Choroid plexus epithelial cell (primary cell): ENCODE results near the gene CLP1.
A peak's percentile ranks its signal among the peaks of the same experiment; 100 is the strongest.
"Not testable (repeated sequence)": the region's sequence is repeated elsewhere in the genome, so short reads cannot be mapped to it uniquely, and the experiment has no call there.

Experiments used
- DNase-seq: peaks from one replicate; pipeline ENCODE4 v3.0.0-alpha.2; 2010; ENCODE audit warnings: low read depth
- H3K4me3 ChIP-seq: 2 replicates; pipeline ENCODE4 v1.5.1; 2011; ENCODE audit warnings: low read depth, mild to moderate bottlenecking, control low read depth, low read length, moderate library complexity
- TF ChIP-seq, protein P1 (sequence below): conservative IDR thresholded peaks from 2 replicates; pipeline ENCODE4 v1.5.1; 2011; ENCODE audit warnings: low read depth, mild to moderate bottlenecking, control low read depth, inconsistent platforms, low read length, moderate library complexity

The CLP1 gene

GRCh38 chr11:57651408-57651807, 6.2 kb upstream of the CLP1 start:
- DNase-seq: no peak
- TF ChIP-seq, protein P1, sequence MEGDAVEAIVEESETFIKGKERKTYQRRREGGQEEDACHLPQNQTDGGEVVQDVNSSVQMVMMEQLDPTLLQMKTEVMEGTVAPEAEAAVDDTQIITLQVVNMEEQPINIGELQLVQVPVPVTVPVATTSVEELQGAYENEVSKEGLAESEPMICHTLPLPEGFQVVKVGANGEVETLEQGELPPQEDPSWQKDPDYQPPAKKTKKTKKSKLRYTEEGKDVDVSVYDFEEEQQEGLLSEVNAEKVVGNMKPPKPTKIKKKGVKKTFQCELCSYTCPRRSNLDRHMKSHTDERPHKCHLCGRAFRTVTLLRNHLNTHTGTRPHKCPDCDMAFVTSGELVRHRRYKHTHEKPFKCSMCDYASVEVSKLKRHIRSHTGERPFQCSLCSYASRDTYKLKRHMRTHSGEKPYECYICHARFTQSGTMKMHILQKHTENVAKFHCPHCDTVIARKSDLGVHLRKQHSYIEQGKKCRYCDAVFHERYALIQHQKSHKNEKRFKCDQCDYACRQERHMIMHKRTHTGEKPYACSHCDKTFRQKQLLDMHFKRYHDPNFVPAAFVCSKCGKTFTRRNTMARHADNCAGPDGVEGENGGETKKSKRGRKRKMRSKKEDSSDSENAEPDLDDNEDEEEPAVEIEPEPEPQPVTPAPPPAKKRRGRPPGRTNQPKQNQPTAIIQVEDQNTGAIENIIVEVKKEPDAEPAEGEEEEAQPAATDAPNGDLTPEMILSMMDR: no peak
- H3K4me3 ChIP-seq: no peak overlapping the region

DNA sequence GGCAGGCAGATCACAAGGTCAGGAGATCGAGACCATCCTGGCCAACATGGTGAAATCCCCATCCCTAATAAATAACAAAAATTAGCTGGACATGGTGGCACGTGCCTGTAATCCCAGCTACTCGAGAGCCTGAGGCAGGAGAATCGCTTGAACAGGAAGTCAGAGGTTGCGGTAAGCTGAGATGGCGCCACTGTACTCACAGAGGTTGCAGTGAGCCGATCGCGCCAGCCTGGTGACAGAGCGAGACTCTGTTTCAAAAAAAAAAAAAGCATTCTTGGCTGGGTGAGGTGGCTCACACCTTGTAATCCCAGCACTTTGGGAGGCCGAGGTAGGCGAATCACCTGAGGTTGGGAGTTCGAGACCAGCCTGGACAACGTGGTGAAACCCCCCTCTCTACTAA, 5.3 kb upstream of the CLP1 start:
- not testable (repeated sequence) for DNase-seq

DNA sequence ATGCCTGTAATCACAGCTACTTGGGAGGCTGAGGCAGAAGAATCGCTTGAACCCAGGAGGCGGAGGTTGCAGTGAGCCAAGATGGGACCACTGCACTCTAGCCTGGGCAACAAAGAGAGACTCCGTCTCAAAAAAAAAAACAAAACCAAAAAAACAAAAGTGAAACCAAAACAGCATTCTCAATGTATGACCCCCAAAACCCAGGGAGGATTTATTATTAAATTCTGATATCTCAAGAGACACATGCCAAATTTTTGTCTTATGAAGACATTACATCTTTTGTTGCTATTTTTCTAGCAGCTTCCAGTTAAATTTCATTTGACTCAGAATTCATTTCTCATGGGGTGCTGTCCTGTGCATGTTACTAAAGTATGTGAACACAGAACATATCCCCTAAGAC, 4.9 kb upstream of the CLP1 start:
- H3K4me3 ChIP-seq: no peak overlapping the region
- TF ChIP-seq, protein P1: no peak
- no peak for DNase-seq

More for the DNA sequence above, 5.3 kb upstream of the CLP1 start:
- not testable (repeated sequence) for H3K4me3 ChIP-seq

DNA sequence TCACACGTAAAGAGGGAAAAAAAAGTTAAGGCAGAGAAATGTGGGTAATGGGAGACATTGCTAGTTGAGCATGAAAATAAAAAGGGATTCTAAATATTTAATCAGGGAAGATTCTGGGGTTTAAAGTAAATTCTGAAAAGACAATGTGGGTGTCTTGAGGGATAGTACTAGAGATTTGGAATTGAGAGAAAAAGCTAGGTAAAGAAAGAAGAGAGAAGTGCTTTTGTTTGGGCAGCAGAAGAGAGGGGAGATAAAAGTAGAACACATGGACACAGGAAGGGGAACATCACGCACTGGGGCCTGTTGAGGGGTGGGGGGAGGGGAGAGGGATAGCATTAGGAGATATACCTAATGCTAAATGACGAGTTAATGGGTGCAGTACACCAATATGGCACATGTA, 4.4 kb upstream of the CLP1 start:
- no peak overlapping the region for H3K4me3 ChIP-seq
- DNase-seq: no peak
- TF ChIP-seq, protein P1: no peak

GRCh38 chr11:57656885-57657193, 723 bp upstream of the CLP1 start:
- TF ChIP-seq, protein P1: no peak
- no peak for DNase-seq
- H3K4me3 ChIP-seq: peak overlapping the region; percentile 87

DNA sequence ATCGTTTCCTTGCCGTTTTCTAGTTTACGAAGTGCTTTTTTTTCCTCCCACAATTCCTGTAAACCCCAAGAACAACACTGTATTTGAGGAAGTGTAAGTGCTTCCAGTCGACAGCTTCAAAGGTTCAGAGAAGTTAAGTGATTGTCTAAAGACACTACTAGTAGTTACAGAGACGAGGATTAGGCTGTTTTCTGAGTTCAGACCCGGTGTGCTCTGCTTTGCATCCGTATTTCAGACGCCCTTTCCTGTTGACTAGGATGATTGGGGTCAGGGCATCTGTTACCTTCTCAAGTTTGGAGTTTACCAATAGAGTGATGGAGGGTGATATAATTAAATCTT, 430 bp downstream of the CLP1 start:
- TF ChIP-seq, protein P1: no peak
- no peak for DNase-seq
- peak overlapping the region; percentile 87 for H3K4me3 ChIP-seq

- TF ChIP-seq, protein P1: no peak
- no peak for DNase-seq
- no peak overlapping the region for H3K4me3 ChIP-seq
These were observed 2.1 kb downstream of the CLP1 start for GRCh38 chr11:57659669-57660068.

DNA sequence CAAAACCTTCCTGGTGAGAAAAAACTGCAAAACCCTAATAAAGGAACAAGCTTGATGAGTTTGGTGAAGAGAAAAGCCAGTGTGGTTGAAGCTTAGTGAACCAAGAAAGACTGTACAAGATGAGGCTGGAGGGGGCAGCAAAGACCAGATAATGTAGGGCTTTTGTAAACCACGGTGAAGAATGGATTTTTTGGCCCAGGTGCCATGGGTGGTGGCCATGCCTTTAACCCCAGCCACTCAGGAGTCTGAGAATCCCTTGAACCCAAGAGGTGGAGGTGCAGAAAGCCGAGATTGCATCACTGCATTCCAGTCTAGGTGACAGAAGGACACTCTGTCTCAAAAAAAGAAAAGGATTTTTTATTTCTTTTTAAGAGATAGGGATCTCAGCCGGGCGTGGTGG, 5.3 kb downstream of the CLP1 start:
- no peak overlapping the region for H3K4me3 ChIP-seq

More for the DNA sequence above, 5.3 kb downstream of the CLP1 start:
- TF ChIP-seq, protein P1: peak; percentile 19
- DNase-seq: no peak
